ENCODE measurements around the gene SLC5A4.

Gene SLC5A4

DNA sequence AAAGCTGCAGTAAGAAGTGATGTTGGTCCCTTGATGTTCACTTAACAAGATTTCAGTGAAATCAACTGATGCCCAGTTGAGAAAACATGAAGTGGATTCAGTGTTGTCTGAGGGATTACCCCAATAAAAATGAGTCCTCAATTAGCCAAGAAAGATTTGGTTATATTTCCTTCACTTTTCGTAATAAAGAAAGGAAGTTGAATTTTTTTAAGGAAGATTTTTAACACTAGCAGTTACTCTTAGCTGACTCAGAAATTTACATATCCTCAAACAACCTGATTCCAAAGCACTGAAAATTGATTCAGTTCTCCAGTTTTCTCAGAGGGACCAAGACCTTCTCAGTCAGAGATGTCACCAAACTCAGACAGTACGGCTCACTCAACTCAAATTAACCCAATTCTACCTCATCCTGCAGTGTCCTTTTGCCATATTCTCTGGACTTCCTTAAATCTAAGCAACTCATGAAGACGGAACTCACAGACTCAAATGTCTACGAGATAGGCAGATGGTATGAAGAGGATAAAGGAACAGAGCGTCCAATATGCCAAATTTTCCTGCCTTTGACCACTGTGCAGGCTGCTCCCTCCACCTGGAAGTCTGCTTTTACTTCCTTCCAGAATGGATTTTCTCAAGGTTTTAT is 22.8 kb downstream of the SLC5A4 start:
- no peak for DNase-seq

DNA sequence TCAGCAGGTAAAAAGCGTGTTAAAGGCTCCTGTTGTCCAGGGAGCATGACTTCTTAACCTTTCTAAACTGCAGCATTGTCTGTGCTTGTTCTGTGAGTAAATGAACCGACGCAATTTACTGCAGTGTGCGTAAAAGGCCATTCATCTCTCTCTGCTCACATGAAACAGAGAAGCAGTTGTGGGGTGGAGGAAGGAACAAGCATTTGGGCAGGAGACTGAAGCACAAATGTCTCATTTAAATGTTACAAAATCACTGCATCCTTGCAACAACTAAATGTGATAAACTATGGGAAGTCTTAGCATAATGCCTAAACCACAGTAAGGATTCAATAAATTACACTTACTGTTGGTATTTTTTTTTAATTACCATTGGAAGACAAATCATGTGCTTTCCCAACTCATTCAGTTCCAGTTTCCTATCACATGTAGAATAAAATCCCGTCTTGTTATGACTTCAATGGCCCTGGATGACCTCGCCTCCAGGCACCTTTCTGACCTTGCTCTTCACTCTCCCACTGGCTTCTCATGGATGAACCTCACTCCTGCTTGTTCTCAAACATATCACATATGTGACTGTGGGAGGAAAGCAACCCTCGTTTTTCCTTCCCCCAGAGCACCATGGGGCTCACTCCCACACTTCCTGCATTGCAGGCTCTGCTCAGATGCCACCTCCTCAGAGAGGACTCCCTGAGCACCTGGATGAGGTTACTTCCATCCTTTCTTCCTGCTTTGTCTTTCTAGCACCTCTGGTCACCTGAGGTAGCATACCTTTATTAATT is 28.6 kb downstream of the SLC5A4 start:
- no peak for DNase-seq

DNA sequence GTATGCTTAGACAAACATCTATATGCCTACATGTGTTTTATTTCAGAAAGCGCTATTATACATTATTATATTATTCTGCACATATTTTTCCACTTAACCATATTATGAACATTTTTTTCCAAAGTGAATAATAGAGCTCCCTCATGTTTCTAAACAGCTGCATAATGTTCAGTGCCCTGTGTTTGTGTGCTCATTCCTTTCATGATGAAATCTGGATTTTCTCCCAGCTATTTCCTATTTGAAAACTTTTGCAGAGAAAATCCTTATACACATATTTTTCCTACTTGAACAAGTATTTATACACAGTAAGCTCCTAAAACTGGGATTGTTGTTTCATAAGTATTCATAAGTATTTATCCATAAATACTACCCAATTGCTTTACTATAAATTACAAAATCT is 32.2 kb downstream of the SLC5A4 start:
- DNase-seq: no peak

GRCh38 chr22:32219026-32219425 is 36.1 kb downstream of the SLC5A4 start:
- DNase-seq: no peak

DNA sequence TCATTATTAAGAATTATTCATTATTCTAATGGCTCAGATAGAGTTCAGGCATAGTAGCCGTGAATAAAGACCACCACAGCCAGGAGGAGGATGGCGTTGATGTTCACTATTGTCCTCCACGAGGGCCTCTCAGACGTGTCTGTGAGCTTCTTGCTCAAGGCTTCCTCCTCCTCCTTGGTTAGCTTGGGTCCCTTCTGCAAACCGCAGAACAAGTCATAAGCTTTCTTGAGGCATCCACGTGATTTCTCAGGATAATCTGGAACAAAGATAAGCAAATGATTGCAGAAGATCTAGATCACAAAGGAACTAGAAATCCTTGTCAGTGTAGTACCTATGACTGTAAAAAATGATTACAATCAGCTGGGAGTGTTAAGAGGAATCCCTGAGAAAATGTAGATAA is 36.7 kb downstream of the SLC5A4 start:
- DNase-seq: no peak

DNA sequence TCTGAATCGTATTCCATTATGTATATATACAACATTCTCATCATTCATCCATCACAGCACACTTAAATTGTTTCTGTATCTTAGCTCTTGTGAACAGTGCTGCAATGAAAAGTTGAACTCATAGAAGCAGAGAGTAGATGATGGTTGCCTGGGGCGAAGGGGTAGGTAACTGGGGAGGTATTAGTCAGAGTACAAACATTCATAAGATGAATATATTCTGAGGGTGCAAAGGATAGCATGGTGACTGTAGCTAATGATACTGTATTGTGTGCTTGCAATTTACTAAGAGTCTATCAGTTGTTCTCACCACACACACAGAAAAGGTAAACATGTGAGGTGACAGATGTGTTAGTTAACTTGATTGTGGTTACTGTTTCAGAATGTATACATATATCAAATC is 37.7 kb downstream of the SLC5A4 start:
- DNase-seq: no peak

DNA sequence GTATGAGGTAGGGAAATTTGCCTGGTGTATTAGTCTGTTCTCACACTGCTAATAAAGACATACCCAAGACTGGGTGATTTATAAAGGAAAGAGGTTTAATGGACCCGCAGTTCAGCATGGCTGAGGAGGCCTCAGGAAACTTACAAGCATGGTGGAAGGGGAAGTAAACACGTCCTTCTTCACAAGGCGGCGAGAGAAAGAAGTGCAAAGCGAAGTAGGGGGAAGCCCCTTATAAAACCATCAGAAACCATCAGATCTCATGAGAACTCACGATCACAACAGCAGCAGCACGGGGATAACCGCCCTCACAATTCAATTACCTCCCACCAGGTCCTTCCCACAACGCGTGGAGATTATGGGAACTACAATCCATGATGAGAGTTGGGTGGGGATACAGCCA is 38.2 kb downstream of the SLC5A4 start:
- DNase-seq: no peak

DNA sequence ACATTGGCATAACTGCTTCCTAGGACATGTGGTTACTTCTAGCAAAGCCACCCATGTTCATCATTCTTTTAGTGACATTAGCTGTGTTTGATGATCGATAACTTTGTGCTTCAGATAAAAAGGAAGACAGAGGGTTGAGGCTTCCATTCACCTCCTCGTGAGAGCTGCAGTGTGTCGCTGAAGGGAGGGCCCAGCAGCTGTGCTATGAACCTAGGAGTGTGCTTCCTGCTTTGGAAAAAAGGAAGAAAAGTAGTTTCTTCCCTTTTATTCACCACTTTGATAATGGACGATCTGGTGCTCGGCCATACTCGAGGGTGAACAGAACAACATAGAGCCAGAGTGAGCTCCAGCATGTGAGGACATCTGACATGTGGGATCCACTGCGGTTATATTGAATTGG is 44.1 kb downstream of the SLC5A4 start:
- DNase-seq: no peak

GRCh38 chr22:32208681-32209080 is 46.5 kb downstream of the SLC5A4 start:
- DNase-seq: no peak

GRCh38 chr22:32207971-32208480 is 47.1 kb downstream of the SLC5A4 start:
- DNase-seq: no peak

GRCh38 chr22:32206774-32207758 is 48.1 kb downstream of the SLC5A4 start:
- no peak for DNase-seq

- no peak for DNase-seq
Observed at GRCh38 chr22:32205974-32206773, 49.0 kb downstream of the SLC5A4 start.

GRCh38 chr22:32204856-32205722 is 50.1 kb downstream of the SLC5A4 start, which contains the start of gene RFPL2:
RFPL2 (minus strand) TSS chr22:32205073; CDS start chr22:32202451, 2,622 bp downstream.
- no peak for DNase-seq

GRCh38 chr22:32204040-32204855 is 50.9 kb downstream of the SLC5A4 start:
- DNase-seq: no peak

DNA sequence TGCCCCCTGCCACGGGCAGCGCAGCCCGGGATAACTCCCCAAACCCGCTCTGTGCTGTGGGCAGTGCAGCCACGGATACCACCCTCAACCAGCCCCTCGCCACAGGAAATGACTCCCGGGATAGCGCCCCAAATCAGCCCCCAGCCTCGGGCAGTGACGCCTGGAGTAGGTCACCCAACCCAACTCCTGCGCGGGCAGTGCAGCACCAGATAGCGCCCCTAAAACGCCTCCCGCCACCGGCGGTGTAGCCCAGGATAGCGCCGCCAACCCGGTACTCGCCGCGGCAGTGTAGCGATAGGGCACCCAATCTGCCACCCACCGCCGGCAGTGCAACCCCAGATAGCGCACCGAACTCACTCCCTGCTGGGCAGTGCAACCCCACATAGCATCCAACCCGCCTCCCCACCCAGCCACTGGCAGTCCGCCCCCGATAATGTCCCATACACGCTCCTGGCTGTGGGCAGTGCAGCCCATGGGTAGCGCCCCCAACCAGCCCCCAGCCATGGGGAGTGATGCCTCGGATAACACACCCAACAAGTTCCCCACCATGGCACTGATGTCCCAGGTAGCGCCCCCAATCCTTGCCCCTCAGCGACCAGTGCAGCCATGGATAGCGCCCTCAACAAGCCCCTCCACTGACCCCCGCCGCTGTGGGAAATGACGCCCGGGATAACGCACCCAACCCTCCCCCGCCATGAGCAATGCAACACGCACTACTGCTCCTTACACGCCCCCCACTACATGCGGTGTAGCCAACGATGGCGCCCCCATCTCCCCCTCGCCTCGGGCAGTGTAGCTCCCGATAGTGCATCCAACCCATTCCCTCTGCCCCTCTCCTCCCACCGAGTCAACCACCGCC is 51.7 kb downstream of the SLC5A4 start:
- DNase-seq: no peak

GRCh38 chr22:32202539-32203180 is 52.5 kb downstream of the SLC5A4 start:
- no peak for DNase-seq

GRCh38 chr22:32202161-32202538 is 53.0 kb downstream of the SLC5A4 start:
- no peak for DNase-seq

GRCh38 chr22:32200752-32201151 is 54.4 kb downstream of the SLC5A4 start:
- no peak for DNase-seq

DNA sequence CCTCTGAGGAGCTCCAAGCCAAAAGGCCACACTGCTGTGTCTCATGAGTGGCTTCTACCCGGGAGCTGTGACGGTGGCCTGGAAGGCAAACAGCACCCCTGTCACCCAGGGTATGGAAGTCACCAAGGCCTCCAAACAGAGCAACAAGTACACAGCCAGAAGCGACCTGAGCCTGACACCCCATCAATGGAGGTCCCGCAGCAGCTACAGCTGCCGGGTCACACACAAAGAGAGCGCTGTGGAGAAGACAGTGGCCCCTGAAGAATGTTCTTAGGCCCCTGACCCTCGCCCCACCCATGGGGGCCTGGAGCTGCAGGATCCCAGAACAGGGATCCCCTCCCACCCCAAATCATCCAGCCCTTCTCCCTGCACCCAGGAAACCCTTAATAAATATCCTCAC is 55.2 kb downstream of the SLC5A4 start:
- DNase-seq: no peak
